Right cardiac atrium (tissue), 5 donors: ENCODE measurements around the gene DNAI2. TPM values are rescaled to one million over a fixed set of nuclear protein-coding genes. Genes with fewer than 3 reads are reported as not detected.

Source experiments
- ATAC-seq, 2 donors: fragments of 200-7000 bp; cut with Tn5 transposase; one replicate each; pipeline versions ENCODE4 v1.8.0 to v1.9.1; 2020; ENCODE audit warnings: moderate library complexity in 2 of 2, mild to moderate bottlenecking in 1 of 2
- DNase-seq, 3 donors: peaks; one replicate each; pipeline ENCODE4 v3.0.0-alpha.2; 2020
- H3K27ac ChIP-seq: one replicate; pipeline ENCODE4 v1.5.1; 2013; ENCODE audit warnings: mild to moderate bottlenecking, low read length, control low read depth, moderate library complexity
- H3K27me3 ChIP-seq: one replicate; pipeline ENCODE4 v1.6.1; 2013; ENCODE audit not compliant: control insufficient read depth, insufficient read depth
- H3K4me1 ChIP-seq: one replicate; pipeline ENCODE4 v1.6.1; 2013; ENCODE audit warnings: low read length; ENCODE audit not compliant: control insufficient read depth, insufficient read depth
- H3K4me3 ChIP-seq: one replicate; pipeline ENCODE4 v1.5.1; 2013; ENCODE audit warnings: low read length, control low read depth
- H3K9me3 ChIP-seq: one replicate; pipeline ENCODE4 v1.6.1; 2013; ENCODE audit warnings: low read length; ENCODE audit not compliant: control insufficient read depth
- WGBS: extraction: QIAGEN DNeasy Blood & Tissue Kit; methylation state at CpG from one replicate; pipeline ENCODE4 v1.1.7; 2013; 5-methylcytosine and 5-hydroxymethylcytosine counted together
- intact Hi-C, 4 donors: fragments of 100-400 bp; cut with DNase I; formaldehyde crosslinking; loops; one replicate each; pipeline versions ENCODE4 v1.11.0 to v1.14.0; 2022 to 2023
- polyA plus RNA-seq: library from polyadenylated mRNA; stranded (reverse); fragments of 200-250 nt; gene quantifications from one replicate; pipeline ENCODE4 v1.2.3, GENCODE V29; 2013
- total RNA-seq, 4 donors: library from RNA; stranded (reverse); fragmentation: NEBNext Ultra II Directional; extraction: Animal tissue kit (Norgen Biotek cat#: 25700); gene quantifications; one replicate each; pipeline ENCODE4 v1.2.1, GENCODE V29; 2021
- donor health status: healthy with polysubstance abuse.
- donor health status: DM: no; HTN: yes; CAD: no.
- donor health status: DM: no; HTN: no; CAD: no.
- donor health status: DM: no; HTN: yes; CAD: no; lungs with severe emphysema.
- donor health status: DM: yes; HTN: yes; CAD: no.

DNAI2 gene
- total and polyA plus RNA-seq, 5 donors = 0.33 TPM; not detected in 4

GRCh38 chr17:74292495-74292894, 18.5 kb downstream of the DNAI2 start:
- H3K27ac ChIP-seq = no peak overlapping the region

GRCh38 chr17:74295625-74296547, 21.9 kb downstream of the DNAI2 start:
- intact Hi-C loops = loop anchor here in 3 of 4 donors (2.0 to 10.0 kb wide), 3 partner anchors 81 to 85 kb away; partner anchors contain the start of gene TTYH2 (in 2 of the 3)
- Histone ChIP-seq H3K4me3 (no peak overlapping the region), H3K9me3 (no peaks in the 10 kb centered on the region), H3K4me1 (peaks cover 3% of the 10 kb centered on the region), H3K27me3 (no peaks in the 10 kb centered on the region), H3K27ac (peak overlapping the region; percentile 92)
- DNase-seq (peak; percentile 62 to 75 (median 66)), ATAC-seq (peak; percentile 93)
- WGBS = 37% methylated on average over 10 of the region's 10 CpGs

More at GRCh38 chr17:74292495-74292894, 18.5 kb downstream of the DNAI2 start:
- ATAC-seq (no peak), DNase-seq (peak in 1 of 3 donors; percentile 16)
- Histone ChIP-seq H3K27me3 (no peaks in the 10 kb centered on the region), H3K4me3 (no peak overlapping the region), H3K9me3 (no peaks in the 10 kb centered on the region), H3K4me1 (peaks cover 3% of the 10 kb centered on the region)
- WGBS = 95% methylated on average over 10 of the region's 10 CpGs
- intact Hi-C loops = loop anchor here in 1 of 4 donors (10.0 kb wide), 1 partner anchor 78 kb away; the partner anchor contains the start of gene TTYH2

GRCh38 chr17:74296548-74296936, 22.5 kb downstream of the DNAI2 start:
- peak; percentile 73 to 91 (median 82) for DNase-seq
- peak overlapping the region; percentile 92 for H3K27ac ChIP-seq
- peaks cover 3% of the 10 kb centered on the region for H3K4me1 ChIP-seq
- ATAC-seq = peak; percentile 72 to 84
- H3K27me3 ChIP-seq = no peaks in the 10 kb centered on the region
- H3K9me3 ChIP-seq = no peaks in the 10 kb centered on the region
- 4% methylated on average over 5 of the region's 5 CpGs for WGBS
- intact Hi-C loops = loop anchor here in 3 of 4 donors (2.0 to 10.0 kb wide), 3 partner anchors 82 to 86 kb away; partner anchors contain the start of gene TTYH2 (in 2 of the 3)
- H3K4me3 ChIP-seq = no peak overlapping the region

GRCh38 chr17:74297941-74298340, 23.9 kb downstream of the DNAI2 start:
- H3K4me1 ChIP-seq = peaks cover 3% of the 10 kb centered on the region
- ATAC-seq (no peak), DNase-seq (peak in 1 of 3 donors; percentile 11)
- 64% methylated on average over 4 of the region's 4 CpGs for WGBS
- no peaks in the 10 kb centered on the region for H3K27me3 ChIP-seq
- intact Hi-C loops = loop anchor here in 3 of 4 donors (2.0 to 10.0 kb wide), 3 partner anchors 83 to 87 kb away; partner anchors contain the start of gene TTYH2 (in 2 of the 3)
- no peaks in the 10 kb centered on the region for H3K9me3 ChIP-seq
- no peak overlapping the region for H3K4me3 ChIP-seq
- no peak overlapping the region for H3K27ac ChIP-seq

- Histone ChIP-seq H3K27ac (no peak overlapping the region), H3K4me3 (no peak overlapping the region), H3K27me3 (no peaks in the 10 kb centered on the region), H3K4me1 (peaks cover 3% of the 10 kb centered on the region), H3K9me3 (no peaks in the 10 kb centered on the region)
- ATAC-seq = peak; percentile 20 to 60
- DNase-seq = peak in 1 of 3 donors; percentile 39
- WGBS = 37% methylated on average over 7 of the region's 7 CpGs
- intact Hi-C loops = loop anchor here in 2 of 4 donors (5.0 to 10.0 kb wide), 2 partner anchors 84 to 86 kb away; partner anchors contain the start of gene TTYH2 (in 2 of the 2)
Measured at GRCh38 chr17:74298778-74299177, 24.7 kb downstream of the DNAI2 start.

GRCh38 chr17:74299226-74300009, 25.4 kb downstream of the DNAI2 start:
- DNase-seq (peak in 1 of 3 donors; percentile 26), ATAC-seq (peak in 1 of 2 donors; percentile 27)
- WGBS = 70% methylated on average over 11 of the region's 11 CpGs
- Histone ChIP-seq H3K27me3 (no peaks in the 10 kb centered on the region), H3K4me3 (no peak overlapping the region), H3K9me3 (no peaks in the 10 kb centered on the region), H3K27ac (no peak overlapping the region), H3K4me1 (peaks cover 3% of the 10 kb centered on the region)
- intact Hi-C loops = loop anchor here in 3 of 4 donors (2.0 to 10.0 kb wide), 6 partner anchors 63 to 155 kb away; partner anchors contain the start of genes BTBD17 (in 2 of the 3) and TTYH2 (in 2 of the 3)

GRCh38 chr17:74303305-74303704, 29.3 kb downstream of the DNAI2 start:
- intact Hi-C loops = loop anchor here in 3 of 4 donors (5.0 to 10.0 kb wide), 3 partner anchors 59 to 151 kb away; partner anchors contain the start of gene BTBD17 (in 2 of the 3)
- 92% methylated on average over 8 of the region's 8 CpGs for WGBS
- DNase-seq = peak in 1 of 3 donors; percentile 22
- Histone ChIP-seq H3K9me3 (no peaks in the 10 kb centered on the region), H3K4me1 (no peaks in the 10 kb centered on the region), H3K27me3 (no peaks in the 10 kb centered on the region), H3K4me3 (no peak overlapping the region), H3K27ac (no peak overlapping the region)
- no peak for ATAC-seq

- DNase-seq = no peak
- no peaks in the 10 kb centered on the region for H3K4me1 ChIP-seq
- no peaks in the 10 kb centered on the region for H3K9me3 ChIP-seq
- WGBS = 78% methylated on average over 5 of the region's 5 CpGs
- intact Hi-C loops = loop anchor here in 3 of 4 donors (5.0 to 10.0 kb wide), 3 partner anchors 58 to 151 kb away; partner anchors contain the start of gene BTBD17 (in 2 of the 3)
- H3K4me3 ChIP-seq = no peak overlapping the region
- no peak for ATAC-seq
- H3K27me3 ChIP-seq = no peaks in the 10 kb centered on the region
- H3K27ac ChIP-seq = no peak overlapping the region
Measured at GRCh38 chr17:74304184-74304583, 30.1 kb downstream of the DNAI2 start.

- ATAC-seq (no peak), DNase-seq (peak in 1 of 3 donors; percentile 6)
- Histone ChIP-seq H3K4me1 (no peaks in the 10 kb centered on the region), H3K27me3 (no peaks in the 10 kb centered on the region), H3K4me3 (no peak overlapping the region), H3K27ac (no peak overlapping the region), H3K9me3 (no peaks in the 10 kb centered on the region)
- 61% methylated on average over 10 of the region's 10 CpGs for WGBS
- intact Hi-C loops = loop anchor here in 3 of 4 donors (5.0 to 10.0 kb wide), 2 partner anchors 46 to 149 kb away; no protein-coding TSS in a partner anchor
Measured at GRCh38 chr17:74305865-74306654, 32.0 kb downstream of the DNAI2 start.
